WTC11 (cell line): ENCODE results near the gene BLMH. TPM values are rescaled to one million over a fixed set of nuclear protein-coding genes. Genes with fewer than 3 reads are reported as not detected.

Experiments
- ATAC-seq: fragments of 200-7000 bp; cut with Tn5 transposase; 2 replicates; pipeline ENCODE4 v1.10.0; 2021; ENCODE audit warnings: mild to moderate bottlenecking, moderate library complexity
- CTCF ChIA-PET: fragments of 300-600 bp; sonication (Branson Sonifier 250); formaldehyde crosslinking; loops from one replicate; lab custom pipeline; 2021; ENCODE audit warnings: antibody characterized with exemption; lab: Charles Lee
- POLR2A ChIA-PET: fragments of 350-600 bp; sonication (Branson Sonifier 250); formaldehyde crosslinking; loops from one replicate; lab custom pipeline; 2021; ENCODE audit warnings: antibody characterized with exemption; lab: Charles Lee
- DNase-seq: peaks from one replicate; pipeline ENCODE4 v3.0.0; 2021; ENCODE audit warnings: low spot score
- H3K27ac Mint-ChIP-seq: 2 replicates; pipeline ENCODE4 v1.8.0; 2021; ENCODE audit warnings: mixed read lengths
- H3K27me3 Mint-ChIP-seq: 2 replicates; pipeline ENCODE4 v1.8.0; 2021; ENCODE audit warnings: low read depth, mild to moderate bottlenecking, moderate library complexity, mixed read lengths
- H3K36me3 Mint-ChIP-seq: 2 replicates; pipeline ENCODE4 v1.8.0; 2021; ENCODE audit warnings: mixed read lengths
- H3K4me1 Mint-ChIP-seq: 2 replicates; pipeline ENCODE4 v1.8.0; 2022; ENCODE audit warnings: mixed read lengths
- H3K4me3 Mint-ChIP-seq: 2 replicates; pipeline ENCODE4 v1.8.0; 2021; ENCODE audit warnings: mild to moderate bottlenecking, moderate library complexity, mixed read lengths
- H3K9me3 Mint-ChIP-seq: 2 replicates; pipeline ENCODE4 v1.8.0; 2021; ENCODE audit warnings: mixed read lengths
- CREM ChIP-seq: sonication (generic); formaldehyde crosslinking; IDR thresholded peaks from 2 replicates; pipeline ENCODE4 v1.8.1; 2022; ENCODE audit warnings: mild to moderate bottlenecking, missing genetic modification reagents, moderate library complexity
- GABPB1 ChIP-seq: sonication (generic); formaldehyde crosslinking; IDR thresholded peaks from 2 replicates; pipeline ENCODE4 v1.8.1; 2023; ENCODE audit warnings: mild to moderate bottlenecking, missing genetic modification reagents
- SMAD3 ChIP-seq: sonication (generic); formaldehyde crosslinking; IDR thresholded peaks from 2 replicates; pipeline ENCODE4 v1.8.0; 2022; ENCODE audit warnings: missing genetic modification reagents, mild to moderate bottlenecking, borderline replicate concordance
- SOX15 ChIP-seq: fragments of 250-450 bp; sonication (Bioruptor Pico); IDR thresholded peaks from 2 replicates; pipeline ENCODE4 v1.9.0; 2021; ENCODE audit warnings: mild to moderate bottlenecking
- ZBTB21 ChIP-seq: sonication (generic); formaldehyde crosslinking; IDR thresholded peaks from 2 replicates; pipeline ENCODE4 v1.8.1; 2023; ENCODE audit warnings: mild to moderate bottlenecking, missing genetic modification reagents, borderline replicate concordance
- ZNF138 ChIP-seq: sonication (generic); formaldehyde crosslinking; conservative IDR thresholded peaks from 2 replicates; pipeline ENCODE4 v1.8.1; 2022; ENCODE audit warnings: mild to moderate bottlenecking, moderate library complexity, missing genetic modification reagents
- ZNF263 ChIP-seq: sonication (generic); formaldehyde crosslinking; IDR thresholded peaks from 2 replicates; pipeline ENCODE4 v1.8.1; 2022; ENCODE audit warnings: low read depth, mild to moderate bottlenecking, moderate library complexity, missing genetic modification reagents
- ZNF423 ChIP-seq: fragments of 250-450 bp; sonication (Bioruptor Pico); IDR thresholded peaks from 2 replicates; pipeline ENCODE4 v2.1.2; 2022; ENCODE audit warnings: mild to moderate bottlenecking, moderate library complexity
- ZNF671 ChIP-seq: fragments of 250-450 bp; sonication (Bioruptor Pico); IDR thresholded peaks from 2 replicates; pipeline ENCODE4 v1.8.0; 2021; ENCODE audit warnings: mild to moderate bottlenecking
- total RNA-seq: library from RNA; stranded (reverse); gene quantifications from 3 replicates; pipeline ENCODE4 v1.2.3, GENCODE V29; 2021
- TF ChIP-seq, protein P1 (sequence below): sonication (generic); formaldehyde crosslinking; IDR thresholded peaks from 2 replicates; pipeline ENCODE4 v1.8.1; 2023; ENCODE audit warnings: mild to moderate bottlenecking, missing genetic modification reagents
- TF ChIP-seq, protein P2 (sequence below): sonication (generic); formaldehyde crosslinking; IDR thresholded peaks from 2 replicates; pipeline ENCODE4 v1.8.1; 2022; ENCODE audit warnings: mild to moderate bottlenecking, moderate library complexity, missing genetic modification reagents
- TF ChIP-seq, protein P3 (sequence below): sonication (generic); formaldehyde crosslinking; IDR thresholded peaks from 2 replicates; pipeline ENCODE4 v1.8.0; 2022; ENCODE audit warnings: mild to moderate bottlenecking, missing genetic modification reagents
- TF ChIP-seq, protein P4 (sequence below): sonication (generic); formaldehyde crosslinking; IDR thresholded peaks from 2 replicates; pipeline ENCODE4 v1.8.0; 2022; ENCODE audit warnings: mild to moderate bottlenecking, missing genetic modification reagents
- TF ChIP-seq, protein P5 (sequence below): sonication (generic); formaldehyde crosslinking; IDR thresholded peaks from 2 replicates; pipeline ENCODE4 v1.8.1; 2023; ENCODE audit warnings: mild to moderate bottlenecking, missing genetic modification reagents, moderate library complexity
- TF ChIP-seq, protein P6 (sequence below): sonication (generic); formaldehyde crosslinking; IDR thresholded peaks from 2 replicates; pipeline ENCODE4 v1.8.0; 2023; ENCODE audit warnings: missing genetic modification reagents, mild to moderate bottlenecking, borderline replicate concordance
- TF ChIP-seq, protein P7 (sequence below): sonication (generic); formaldehyde crosslinking; IDR thresholded peaks from 2 replicates; pipeline ENCODE4 v1.8.1; 2022; ENCODE audit warnings: mild to moderate bottlenecking, missing genetic modification reagents, moderate library complexity, borderline replicate concordance
- TF ChIP-seq, protein P8 (sequence below): sonication (generic); formaldehyde crosslinking; IDR thresholded peaks from 2 replicates; pipeline ENCODE4 v1.8.1; 2023; ENCODE audit warnings: mild to moderate bottlenecking, missing genetic modification reagents, borderline replicate concordance

The BLMH gene
- total RNA-seq, 1 experiment from 2014 or later: 63.9 TPM

DNA sequence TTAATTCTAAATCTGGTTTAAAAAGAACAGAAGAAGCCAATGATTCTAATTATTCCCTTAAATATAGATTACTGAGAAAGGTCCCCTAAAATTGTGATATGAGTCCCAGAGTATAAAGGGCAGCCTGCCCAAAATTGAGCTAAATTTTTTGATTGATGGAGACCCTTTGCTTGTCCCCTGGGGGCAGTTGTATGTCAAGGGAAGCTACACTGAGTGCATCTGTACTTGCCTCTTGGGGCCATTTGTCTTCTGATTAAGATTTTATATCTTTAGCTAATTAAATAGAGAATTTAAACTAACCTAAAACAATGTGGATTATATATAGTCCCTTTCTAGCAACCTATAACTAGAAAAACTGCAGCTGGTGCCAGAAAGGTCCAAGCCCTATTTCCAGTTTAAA, 12.6 kb downstream of the BLMH start:
- ATAC-seq (no peak), DNase-seq (no peak)
- no peak overlapping the region for H3K4me3 Mint-ChIP-seq
- H3K36me3 Mint-ChIP-seq: peaks cover 23% of the 10 kb centered on the region
- ChIA-PET CTCF (interaction anchor here (0.6 to 2.3 kb wide), 4 partner anchors 57 to 174 kb away, joined by 3 to 11 read pairs (median 4); no protein-coding TSS in a partner anchor), POLR2A (no interaction called here)
- H3K27me3 Mint-ChIP-seq: no peaks in the 10 kb centered on the region
- no peak overlapping the region for H3K27ac Mint-ChIP-seq
- no peaks in the 10 kb centered on the region for H3K9me3 Mint-ChIP-seq
- peaks cover 4% of the 10 kb centered on the region; the same call in 1 of the 2 replicates for H3K4me1 Mint-ChIP-seq
- TF ChIP-seq SMAD3: no peak
- no peak for TF ChIP-seq ZBTB21 (CRISPR knock-in tag)
- TF ChIP-seq, protein P1, sequence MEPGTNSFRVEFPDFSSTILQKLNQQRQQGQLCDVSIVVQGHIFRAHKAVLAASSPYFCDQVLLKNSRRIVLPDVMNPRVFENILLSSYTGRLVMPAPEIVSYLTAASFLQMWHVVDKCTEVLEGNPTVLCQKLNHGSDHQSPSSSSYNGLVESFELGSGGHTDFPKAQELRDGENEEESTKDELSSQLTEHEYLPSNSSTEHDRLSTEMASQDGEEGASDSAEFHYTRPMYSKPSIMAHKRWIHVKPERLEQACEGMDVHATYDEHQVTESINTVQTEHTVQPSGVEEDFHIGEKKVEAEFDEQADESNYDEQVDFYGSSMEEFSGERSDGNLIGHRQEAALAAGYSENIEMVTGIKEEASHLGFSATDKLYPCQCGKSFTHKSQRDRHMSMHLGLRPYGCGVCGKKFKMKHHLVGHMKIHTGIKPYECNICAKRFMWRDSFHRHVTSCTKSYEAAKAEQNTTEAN (CRISPR knock-in tag): no peak

DNA sequence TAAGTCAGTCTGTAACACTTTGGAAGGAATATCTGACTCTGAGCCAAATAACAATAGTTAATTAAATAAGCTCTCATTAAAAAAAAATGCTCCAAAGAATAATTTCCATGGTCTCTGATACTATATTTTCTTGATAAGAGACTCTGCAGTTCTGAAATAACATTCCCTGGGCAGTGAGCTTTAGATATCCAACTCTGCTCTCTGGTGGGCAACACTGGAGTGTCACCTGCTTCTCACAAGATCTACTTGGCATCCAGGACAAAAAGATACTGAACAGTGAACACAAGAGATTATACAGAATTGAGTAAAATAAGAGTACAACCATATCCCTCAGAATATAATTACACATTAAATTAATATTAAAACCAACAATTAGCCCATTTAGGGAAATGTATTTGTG, 13.7 kb downstream of the BLMH start:
- Mint-ChIP-seq H3K36me3 (peaks cover 27% of the 10 kb centered on the region), H3K4me3 (no peak overlapping the region), H3K27me3 (no peaks in the 10 kb centered on the region), H3K27ac (no peak overlapping the region), H3K4me1 (peaks cover 4% of the 10 kb centered on the region; the same call in 1 of the 2 replicates), H3K9me3 (no peaks in the 10 kb centered on the region)
- ChIA-PET CTCF (interaction anchor here (0.6 to 1.9 kb wide), 4 partner anchors 153 to 487 kb away, joined by 3 to 14 read pairs (median 3); no protein-coding TSS in a partner anchor), POLR2A (no interaction called here)
- no peak for DNase-seq
- ATAC-seq: no peak
- TF ChIP-seq CREM (no peak), ZNF423 (CRISPR knock-in tag) (no peak), ZNF671 (CRISPR knock-in tag) (no peak), ZNF138 (no peak), SOX15 (no peak), GABPB1 (CRISPR knock-in tag) (no peak), ZNF263 (CRISPR knock-in tag) (no peak)
- TF ChIP-seq, protein P2, sequence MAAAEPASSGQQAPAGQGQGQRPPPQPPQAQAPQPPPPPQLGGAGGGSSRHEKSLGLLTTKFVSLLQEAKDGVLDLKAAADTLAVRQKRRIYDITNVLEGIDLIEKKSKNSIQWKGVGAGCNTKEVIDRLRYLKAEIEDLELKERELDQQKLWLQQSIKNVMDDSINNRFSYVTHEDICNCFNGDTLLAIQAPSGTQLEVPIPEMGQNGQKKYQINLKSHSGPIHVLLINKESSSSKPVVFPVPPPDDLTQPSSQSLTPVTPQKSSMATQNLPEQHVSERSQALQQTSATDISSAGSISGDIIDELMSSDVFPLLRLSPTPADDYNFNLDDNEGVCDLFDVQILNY (CRISPR knock-in tag): no peak
- TF ChIP-seq, protein P1 (CRISPR knock-in tag): no peak
- TF ChIP-seq, protein P3, sequence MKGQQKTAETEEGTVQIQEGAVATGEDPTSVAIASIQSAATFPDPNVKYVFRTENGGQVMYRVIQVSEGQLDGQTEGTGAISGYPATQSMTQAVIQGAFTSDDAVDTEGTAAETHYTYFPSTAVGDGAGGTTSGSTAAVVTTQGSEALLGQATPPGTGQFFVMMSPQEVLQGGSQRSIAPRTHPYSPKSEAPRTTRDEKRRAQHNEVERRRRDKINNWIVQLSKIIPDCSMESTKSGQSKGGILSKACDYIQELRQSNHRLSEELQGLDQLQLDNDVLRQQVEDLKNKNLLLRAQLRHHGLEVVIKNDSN: no peak
- TF ChIP-seq, protein P4, sequence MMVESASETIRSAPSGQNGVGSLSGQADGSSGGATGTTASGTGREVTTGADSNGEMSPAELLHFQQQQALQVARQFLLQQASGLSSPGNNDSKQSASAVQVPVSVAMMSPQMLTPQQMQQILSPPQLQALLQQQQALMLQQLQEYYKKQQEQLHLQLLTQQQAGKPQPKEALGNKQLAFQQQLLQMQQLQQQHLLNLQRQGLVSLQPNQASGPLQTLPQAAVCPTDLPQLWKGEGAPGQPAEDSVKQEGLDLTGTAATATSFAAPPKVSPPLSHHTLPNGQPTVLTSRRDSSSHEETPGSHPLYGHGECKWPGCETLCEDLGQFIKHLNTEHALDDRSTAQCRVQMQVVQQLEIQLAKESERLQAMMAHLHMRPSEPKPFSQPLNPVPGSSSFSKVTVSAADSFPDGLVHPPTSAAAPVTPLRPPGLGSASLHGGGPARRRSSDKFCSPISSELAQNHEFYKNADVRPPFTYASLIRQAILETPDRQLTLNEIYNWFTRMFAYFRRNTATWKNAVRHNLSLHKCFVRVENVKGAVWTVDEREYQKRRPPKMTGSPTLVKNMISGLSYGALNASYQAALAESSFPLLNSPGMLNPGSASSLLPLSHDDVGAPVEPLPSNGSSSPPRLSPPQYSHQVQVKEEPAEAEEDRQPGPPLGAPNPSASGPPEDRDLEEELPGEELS: no peak
- TF ChIP-seq, protein P5, sequence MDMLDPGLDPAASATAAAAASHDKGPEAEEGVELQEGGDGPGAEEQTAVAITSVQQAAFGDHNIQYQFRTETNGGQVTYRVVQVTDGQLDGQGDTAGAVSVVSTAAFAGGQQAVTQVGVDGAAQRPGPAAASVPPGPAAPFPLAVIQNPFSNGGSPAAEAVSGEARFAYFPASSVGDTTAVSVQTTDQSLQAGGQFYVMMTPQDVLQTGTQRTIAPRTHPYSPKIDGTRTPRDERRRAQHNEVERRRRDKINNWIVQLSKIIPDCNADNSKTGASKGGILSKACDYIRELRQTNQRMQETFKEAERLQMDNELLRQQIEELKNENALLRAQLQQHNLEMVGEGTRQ (CRISPR knock-in tag): no peak
- TF ChIP-seq, protein P6, sequence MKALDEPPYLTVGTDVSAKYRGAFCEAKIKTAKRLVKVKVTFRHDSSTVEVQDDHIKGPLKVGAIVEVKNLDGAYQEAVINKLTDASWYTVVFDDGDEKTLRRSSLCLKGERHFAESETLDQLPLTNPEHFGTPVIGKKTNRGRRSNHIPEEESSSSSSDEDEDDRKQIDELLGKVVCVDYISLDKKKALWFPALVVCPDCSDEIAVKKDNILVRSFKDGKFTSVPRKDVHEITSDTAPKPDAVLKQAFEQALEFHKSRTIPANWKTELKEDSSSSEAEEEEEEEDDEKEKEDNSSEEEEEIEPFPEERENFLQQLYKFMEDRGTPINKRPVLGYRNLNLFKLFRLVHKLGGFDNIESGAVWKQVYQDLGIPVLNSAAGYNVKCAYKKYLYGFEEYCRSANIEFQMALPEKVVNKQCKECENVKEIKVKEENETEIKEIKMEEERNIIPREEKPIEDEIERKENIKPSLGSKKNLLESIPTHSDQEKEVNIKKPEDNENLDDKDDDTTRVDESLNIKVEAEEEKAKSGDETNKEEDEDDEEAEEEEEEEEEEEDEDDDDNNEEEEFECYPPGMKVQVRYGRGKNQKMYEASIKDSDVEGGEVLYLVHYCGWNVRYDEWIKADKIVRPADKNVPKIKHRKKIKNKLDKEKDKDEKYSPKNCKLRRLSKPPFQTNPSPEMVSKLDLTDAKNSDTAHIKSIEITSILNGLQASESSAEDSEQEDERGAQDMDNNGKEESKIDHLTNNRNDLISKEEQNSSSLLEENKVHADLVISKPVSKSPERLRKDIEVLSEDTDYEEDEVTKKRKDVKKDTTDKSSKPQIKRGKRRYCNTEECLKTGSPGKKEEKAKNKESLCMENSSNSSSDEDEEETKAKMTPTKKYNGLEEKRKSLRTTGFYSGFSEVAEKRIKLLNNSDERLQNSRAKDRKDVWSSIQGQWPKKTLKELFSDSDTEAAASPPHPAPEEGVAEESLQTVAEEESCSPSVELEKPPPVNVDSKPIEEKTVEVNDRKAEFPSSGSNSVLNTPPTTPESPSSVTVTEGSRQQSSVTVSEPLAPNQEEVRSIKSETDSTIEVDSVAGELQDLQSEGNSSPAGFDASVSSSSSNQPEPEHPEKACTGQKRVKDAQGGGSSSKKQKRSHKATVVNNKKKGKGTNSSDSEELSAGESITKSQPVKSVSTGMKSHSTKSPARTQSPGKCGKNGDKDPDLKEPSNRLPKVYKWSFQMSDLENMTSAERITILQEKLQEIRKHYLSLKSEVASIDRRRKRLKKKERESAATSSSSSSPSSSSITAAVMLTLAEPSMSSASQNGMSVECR (CRISPR knock-in tag): no peak
- TF ChIP-seq, protein P7, sequence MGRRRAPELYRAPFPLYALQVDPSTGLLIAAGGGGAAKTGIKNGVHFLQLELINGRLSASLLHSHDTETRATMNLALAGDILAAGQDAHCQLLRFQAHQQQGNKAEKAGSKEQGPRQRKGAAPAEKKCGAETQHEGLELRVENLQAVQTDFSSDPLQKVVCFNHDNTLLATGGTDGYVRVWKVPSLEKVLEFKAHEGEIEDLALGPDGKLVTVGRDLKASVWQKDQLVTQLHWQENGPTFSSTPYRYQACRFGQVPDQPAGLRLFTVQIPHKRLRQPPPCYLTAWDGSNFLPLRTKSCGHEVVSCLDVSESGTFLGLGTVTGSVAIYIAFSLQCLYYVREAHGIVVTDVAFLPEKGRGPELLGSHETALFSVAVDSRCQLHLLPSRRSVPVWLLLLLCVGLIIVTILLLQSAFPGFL (CRISPR knock-in tag): no peak
- TF ChIP-seq, protein P8, sequence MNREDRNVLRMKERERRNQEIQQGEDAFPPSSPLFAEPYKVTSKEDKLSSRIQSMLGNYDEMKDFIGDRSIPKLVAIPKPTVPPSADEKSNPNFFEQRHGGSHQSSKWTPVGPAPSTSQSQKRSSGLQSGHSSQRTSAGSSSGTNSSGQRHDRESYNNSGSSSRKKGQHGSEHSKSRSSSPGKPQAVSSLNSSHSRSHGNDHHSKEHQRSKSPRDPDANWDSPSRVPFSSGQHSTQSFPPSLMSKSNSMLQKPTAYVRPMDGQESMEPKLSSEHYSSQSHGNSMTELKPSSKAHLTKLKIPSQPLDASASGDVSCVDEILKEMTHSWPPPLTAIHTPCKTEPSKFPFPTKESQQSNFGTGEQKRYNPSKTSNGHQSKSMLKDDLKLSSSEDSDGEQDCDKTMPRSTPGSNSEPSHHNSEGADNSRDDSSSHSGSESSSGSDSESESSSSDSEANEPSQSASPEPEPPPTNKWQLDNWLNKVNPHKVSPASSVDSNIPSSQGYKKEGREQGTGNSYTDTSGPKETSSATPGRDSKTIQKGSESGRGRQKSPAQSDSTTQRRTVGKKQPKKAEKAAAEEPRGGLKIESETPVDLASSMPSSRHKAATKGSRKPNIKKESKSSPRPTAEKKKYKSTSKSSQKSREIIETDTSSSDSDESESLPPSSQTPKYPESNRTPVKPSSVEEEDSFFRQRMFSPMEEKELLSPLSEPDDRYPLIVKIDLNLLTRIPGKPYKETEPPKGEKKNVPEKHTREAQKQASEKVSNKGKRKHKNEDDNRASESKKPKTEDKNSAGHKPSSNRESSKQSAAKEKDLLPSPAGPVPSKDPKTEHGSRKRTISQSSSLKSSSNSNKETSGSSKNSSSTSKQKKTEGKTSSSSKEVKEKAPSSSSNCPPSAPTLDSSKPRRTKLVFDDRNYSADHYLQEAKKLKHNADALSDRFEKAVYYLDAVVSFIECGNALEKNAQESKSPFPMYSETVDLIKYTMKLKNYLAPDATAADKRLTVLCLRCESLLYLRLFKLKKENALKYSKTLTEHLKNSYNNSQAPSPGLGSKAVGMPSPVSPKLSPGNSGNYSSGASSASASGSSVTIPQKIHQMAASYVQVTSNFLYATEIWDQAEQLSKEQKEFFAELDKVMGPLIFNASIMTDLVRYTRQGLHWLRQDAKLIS (CRISPR knock-in tag): no peak
